Measurements from ENCODE around the gene TMEM185B.
A peak's percentile ranks its signal among the peaks of the same experiment; 100 is the strongest.

Gene TMEM185B

DNA sequence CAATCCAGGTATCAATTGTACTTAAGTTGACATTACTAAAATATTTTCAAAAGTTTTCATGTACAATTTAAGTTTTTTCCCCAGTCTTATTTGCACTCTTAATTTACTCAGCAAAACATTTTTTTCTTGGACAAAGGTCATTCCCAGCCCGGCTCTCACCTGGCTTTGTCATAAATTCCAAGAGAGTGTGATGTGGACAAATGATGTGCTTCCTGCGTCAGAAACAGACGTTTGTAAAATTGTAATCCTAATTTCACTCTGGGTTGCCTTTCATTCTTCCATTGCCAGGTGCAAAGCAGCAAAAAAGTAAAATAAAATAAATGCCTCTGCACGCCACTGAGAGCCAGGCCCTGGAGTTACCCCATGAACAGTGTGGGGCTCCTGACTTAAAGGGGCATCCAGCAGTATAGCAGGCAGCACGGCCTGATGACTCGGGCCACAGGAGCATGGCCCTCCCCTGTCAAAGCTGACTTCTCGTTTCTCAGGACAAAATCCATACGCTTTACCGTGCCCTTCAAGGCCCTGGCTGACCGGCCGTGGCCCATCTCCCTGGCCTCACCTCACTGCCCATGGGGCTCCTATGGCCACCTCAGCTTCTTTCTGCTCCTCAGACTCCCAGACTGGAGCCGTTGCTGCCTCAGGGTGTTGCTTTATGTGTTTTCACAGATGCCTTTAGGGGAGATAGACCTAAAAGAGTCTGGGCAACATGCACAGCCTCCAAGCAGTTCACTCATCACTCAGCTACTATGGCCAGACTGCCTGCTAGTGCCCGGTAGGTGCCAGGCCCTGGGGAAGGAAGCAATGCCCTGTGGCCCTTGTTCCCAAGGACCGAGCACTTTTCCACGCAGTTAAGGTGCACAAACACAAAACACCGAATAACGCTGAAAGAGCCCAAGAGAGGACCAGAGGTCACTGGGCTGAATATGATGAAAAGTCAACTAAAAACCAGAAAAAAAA is 7.6 kb upstream of the TMEM185B start:
- no peak for DNase-seq

DNA sequence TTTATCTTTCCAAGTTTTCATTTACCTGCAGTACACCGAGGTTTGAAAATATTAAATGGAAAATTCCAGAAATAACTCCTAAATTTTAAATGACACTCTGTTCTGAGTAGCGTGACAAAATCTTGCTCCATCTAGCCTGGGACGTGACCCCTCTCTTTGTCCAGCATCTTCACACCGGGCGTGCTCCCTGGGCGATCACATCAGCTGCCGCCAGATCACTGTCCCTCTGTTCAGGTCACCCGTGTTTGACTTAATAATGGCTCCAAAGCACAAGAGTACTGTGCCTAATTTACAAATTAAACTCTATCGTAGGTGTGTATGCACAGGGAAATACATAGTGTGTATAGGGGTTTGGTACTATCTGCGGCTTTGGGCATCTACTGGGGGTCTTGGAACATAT is 6.1 kb upstream of the TMEM185B start:
- DNase-seq: no peak

DNA sequence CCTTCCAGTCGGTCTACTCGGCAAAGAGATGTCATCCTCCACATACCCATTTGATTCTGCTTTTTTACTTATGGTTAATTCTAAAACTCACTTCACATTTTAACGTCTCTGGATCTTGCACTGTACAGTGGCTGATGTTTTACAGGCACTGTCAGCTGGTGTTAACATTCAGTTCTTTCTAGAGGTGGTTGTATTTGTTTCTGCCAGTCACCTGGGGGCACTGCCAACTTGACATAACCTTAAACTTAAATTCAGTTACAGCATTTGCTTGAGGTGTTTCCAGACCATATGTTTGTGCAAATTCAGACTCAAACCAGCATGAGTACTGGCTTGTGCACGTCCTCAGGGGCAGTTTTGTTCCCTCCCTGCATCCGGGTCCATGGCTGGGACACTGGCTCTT is 5.3 kb upstream of the TMEM185B start:
- DNase-seq: no peak

DNA sequence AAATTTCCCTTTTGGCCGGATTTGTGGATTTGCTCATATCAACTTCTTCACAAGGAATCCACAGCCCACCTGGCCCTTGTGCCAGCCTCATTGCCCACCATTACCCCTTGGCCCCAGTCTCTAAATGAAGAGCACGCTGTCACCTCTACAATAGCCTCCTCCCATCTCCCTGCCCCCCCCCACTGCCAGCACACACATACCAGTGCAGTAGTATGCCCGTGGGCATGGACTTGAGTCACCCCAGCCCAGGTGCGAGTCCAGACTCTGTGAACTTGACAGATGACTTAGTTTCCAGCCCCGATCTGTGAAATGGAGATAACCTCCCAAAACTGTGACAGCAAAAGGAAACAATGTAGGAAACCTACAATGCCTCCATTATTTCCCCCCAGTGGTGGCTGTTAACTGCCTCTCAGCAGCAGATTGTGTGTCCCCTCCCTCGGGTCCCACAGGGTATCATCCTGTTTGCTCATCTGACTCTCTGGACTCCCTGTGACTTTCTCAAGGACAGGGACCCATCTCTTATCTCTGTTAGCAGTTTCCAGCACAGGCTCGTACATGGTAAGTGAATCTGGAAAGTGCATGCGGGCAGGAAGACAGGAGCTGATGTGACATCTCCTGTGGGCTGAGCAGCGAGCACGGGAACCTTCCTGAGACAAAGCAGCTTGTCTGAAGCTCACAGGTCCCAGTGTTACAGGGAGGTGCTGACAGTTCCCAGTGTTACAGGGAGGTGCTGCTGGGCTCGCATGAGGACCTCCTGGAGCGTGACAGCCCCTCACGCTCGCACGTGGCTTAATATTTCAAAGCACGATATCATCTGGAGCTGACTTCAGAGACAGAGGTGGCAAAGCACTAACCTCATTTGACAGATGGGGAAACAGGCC is 4.2 kb upstream of the TMEM185B start:
- no peak for DNase-seq

DNA sequence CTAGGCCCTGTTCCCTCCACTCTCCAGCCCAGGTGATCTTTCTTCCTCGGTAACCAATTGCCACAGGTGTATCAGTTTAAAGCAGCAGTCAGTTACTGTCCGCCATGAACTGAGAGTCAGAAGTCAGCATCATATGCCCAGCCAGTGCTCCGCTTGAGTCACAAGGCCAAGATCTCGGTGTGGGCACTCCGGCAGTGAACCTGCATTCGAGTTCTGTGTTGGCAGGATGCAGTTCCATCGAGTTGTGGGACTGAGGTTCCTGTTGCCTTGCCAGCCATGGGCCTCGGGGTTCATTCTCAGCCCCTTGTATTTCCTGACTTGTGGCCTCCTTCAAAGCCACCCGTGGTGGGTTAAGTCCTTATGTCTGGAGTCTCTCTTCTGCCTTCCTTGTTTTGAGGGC is 3.1 kb upstream of the TMEM185B start:
- DNase-seq: no peak

DNA sequence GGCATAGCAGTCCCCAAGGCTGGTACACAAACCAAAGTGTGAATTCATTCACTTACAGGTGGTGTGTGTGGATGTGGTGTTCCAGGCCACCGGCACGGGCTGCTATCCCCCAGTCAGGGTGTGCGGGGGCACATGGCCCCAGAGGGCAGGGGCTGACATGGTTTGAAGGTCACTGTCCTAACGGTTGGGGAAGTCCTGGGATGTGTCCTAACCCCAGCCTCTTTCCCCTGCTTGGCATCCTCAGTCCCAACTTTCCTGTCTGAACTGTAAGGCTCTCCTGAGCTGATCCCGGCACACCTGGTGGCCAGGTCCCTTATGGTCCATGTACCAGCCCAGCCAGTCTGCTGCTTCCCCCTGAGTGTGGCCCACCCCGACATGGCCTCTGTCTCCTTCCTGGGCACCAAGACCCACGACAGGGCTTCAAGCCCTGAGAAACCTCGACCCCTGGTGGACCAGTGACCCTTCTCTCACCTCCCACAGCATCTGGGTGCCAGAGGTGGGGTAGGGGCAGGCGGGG is 2.4 kb upstream of the TMEM185B start:
- no peak for DNase-seq

DNA sequence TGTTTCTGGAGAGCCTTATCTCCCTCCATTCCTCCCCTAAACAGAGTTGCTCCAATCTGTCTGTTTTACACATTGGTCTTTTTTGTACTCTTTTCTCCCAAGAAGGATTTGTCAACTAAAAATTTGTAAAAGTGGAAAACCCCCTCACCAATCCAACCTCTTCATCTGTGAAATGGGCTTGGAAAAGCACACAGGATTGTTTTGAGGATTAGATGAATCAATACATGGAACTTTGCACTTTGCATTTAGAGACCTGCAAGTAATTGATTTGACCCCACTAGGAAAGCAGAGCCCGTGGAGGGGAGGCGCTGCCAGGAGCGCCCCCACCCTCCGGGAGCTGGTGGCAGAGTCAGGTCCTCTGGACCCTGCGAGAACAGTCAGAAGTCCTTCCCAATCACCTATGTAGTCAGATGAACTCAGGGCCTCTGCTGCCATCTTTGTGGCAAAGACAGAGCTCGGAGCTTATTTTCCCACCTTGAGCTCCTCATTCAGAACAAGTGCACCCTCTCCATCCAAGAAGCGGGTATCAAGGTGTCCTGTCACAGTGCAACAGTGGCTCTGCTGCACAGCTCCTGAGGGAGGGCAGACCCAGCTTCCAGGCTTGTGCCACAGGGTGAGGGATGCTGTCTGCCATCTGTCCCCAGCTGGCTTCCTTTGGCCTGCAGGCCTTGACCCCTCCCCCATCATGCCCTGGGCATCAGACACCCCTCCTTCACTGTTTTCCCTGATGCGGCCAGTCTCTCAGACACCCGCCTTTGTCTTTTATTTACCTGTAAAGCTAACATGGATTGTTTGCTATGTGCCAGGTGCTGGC is 1.7 kb upstream of the TMEM185B start:
- no peak for DNase-seq

DNA sequence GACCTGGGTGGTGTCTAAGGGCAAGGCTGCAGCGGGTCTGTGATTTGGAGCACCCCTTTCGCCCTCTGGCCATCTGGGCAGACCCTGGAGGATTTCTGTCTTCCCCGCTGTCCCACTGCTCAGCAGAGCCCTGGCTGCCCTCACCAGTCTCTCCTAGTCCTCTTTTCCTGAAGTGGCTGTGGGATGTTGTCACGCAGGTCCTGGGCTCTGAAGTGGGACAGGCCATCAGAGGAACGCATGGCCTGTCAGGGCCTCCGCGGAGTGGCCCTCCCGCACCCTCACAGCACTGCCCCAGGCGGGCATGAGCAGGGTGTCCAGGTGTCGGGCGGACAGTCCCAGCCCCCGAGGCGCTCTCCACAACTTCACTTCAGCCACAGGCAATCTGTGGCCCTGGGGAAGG is 1.1 kb upstream of the TMEM185B start:
- DNase-seq: no peak

DNA sequence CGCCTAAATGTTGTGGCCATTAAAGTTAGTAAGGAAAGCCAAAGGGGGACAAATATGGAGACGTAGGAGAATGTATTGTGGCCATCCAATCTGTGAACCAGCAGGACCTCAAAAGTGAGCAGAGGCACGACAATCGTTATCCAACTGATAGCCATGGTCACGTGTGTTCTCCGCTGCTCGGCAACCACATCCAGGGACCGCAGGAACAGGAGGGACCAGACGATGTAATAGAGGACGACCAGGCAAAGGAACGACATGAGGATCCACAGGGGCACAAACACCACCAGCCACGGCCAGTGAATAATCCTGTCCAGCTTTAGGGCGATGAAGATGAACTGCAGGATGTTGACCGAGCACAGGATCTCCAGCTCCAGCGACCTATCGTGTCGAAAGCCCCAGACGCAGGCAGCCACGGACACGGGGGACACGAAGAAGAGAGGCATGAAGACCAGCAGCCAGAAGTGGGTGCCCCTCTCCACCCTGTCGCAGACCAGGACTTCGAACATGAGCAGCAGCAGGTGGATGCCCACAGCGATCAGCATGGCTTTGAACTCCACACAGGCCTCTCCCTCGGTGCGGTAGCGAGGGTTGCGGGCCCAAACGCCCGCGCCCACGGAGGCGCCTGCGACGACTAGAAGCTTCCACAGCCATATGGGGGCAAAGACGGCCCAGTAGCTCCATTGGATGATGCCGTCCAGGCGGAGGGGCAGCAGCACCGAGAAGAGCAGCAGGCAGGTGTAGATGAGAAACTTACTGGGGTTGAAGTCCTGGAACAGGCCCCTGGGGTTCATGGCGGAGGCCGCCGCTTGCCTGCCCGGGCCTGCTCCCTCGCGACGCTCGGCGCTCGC is 790 bp downstream of the TMEM185B start:
- DNase-seq: no peak

DNA sequence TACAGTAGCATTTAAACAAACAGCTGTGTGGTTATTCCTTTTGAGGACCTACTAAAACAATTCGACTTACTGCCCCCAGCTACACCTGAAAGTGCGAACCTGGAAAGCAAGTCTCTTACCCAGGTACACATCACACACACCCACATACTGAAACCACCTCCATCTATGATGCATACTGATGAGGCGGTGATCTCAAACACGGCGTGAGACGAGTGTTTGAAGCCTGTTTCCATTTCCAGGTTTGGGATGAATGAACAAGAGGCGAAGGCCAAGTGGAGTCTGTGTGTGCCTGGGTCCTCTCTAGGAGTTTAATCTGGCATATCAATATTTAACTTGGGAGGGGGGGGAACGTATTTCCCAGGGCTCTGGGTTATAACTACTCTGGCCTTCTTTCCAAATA is 1.6 kb downstream of the TMEM185B start:
- DNase-seq: no peak

DNA sequence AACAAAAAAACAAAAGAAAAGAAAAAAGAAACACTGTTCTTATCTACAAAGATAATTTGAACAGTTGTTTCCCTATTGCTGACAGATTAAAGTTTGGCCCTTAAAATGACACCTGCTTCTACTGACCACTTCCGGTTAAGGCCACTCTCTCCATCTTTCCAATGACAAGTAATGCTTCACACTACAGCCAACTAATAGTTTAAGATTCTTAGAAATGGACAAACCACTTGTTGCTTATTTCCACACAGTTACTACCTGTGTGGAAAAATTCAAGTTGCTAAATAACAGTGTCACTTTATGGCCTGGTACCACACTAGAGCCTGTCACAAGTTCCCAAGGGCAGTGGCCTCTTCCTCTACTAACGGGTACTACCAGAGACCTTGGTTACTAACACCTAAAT is 2.4 kb downstream of the TMEM185B start:
- DNase-seq: no peak

DNA sequence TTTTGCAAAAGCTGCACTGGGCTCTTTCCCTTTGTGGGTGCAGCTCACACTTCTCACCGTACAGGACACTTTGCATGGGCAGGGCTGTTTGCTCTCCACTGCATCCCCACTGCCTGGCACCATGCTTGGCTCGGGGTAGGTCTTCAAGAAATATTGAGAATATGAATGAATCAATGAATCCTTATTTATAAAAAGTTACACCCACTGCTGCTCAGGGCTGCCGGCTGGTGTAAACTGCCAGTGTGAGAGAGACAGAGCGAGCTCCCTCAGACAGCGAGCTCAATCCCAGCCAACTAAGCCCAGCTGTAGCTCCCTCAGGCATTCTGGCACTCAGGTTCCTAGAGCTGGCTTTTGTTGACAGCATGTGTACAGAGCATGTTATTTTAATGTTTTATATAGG is 3.4 kb downstream of the TMEM185B start:
- peak in 1 of 2 donors; percentile 6 for DNase-seq

DNA sequence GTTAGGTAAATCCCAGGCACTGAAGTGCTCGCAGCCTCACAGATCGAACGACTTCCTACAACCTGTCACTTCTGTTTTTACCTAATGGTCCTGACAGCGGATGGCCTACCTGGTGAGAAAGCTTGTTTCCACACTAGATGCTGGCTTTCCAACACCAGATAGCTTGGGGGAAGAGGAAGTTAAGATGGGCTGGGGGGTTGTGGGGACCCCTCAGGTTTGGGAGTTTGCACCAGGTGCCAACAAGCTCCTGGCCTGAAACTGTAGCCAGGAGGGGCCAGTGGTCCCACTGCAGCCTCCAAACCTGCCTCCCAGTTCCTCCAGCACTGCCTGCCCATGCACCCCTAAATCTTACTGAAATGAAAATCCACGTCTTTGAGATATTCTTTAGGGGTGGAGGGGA is 3.9 kb downstream of the TMEM185B start:
- no peak for DNase-seq

DNA sequence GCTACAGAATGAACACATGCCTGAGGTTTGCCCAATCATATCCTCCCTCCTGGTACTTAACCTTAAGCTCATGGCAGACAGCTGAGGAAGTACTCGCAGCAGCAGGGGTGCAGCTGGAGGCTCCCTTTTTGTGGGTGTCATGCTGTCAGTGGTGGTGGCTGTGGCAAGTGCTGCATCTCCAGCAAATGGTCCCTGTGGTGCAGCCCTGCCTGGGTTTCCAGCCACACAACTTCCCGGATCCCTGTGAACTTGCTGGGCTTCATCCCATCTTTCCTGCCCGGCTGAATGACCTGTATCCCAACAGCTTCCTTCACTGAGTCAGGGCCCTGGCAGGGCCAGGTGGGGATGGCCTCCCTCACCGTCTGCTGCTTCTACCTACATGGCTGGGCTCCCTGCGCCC is 5.0 kb downstream of the TMEM185B start:
- DNase-seq: no peak

DNA sequence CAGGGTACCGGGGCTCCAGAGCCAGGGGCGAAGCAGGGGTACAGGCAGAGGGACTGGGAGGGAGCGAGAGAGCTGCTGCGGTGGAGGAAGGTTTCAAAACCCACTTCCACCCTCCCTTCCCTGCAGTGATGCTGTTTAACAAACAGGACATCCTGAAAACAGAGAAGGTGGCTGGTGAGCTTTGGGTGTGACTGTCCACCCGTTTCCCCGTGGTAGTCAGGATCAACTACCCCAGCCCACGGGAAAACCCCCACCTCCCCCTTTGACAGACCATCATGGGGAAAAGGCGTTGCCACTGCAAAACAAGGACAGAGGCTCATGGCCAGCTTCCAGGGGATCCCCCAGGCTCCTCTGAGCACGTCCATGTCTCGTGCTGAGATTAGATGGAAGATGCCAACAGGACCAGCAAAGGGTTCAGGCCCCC is 12.9 kb downstream of the TMEM185B start:
- DNase-seq: no peak

DNA sequence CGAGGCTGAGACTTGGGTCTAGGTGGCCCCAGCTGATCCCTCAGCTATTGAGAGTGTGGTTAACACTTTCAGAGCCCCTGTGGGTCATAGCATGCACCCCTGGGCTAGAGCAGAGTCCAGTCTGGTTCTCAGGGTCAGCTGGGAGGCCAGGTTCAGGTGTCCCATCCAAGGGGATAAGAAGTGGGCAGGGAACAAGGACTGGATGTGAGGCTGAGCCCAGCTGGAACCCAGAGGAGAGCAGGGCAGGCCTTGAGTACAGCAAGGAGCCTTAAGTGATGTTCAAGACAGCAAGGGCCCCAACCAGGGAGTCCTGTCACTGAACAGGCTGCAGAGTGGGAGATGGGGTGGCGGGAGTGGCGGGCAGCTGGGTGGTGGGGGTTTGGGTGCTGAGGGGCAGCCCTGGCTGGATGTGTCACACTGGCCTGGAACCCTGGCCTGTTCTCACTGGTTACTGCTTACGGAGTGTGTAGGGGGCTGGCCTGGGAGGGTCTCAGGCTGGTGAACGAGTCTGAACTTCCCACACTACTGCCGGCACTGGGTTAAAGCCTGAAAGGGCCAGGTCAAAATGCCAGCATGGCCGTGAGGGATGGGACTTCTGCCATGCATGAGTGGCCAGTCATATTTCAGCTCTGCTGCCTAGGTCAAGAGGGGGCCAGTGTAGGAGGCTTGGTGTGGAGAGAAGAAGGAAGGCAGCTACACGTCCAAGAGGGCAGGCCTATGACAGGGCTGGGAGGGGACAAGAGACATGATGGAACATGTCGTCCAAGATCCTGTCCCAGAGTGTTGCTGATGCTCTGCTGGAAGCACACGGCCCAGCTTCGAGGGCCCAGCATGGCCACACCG is 13.6 kb downstream of the TMEM185B start:
- DNase-seq: no peak

DNA sequence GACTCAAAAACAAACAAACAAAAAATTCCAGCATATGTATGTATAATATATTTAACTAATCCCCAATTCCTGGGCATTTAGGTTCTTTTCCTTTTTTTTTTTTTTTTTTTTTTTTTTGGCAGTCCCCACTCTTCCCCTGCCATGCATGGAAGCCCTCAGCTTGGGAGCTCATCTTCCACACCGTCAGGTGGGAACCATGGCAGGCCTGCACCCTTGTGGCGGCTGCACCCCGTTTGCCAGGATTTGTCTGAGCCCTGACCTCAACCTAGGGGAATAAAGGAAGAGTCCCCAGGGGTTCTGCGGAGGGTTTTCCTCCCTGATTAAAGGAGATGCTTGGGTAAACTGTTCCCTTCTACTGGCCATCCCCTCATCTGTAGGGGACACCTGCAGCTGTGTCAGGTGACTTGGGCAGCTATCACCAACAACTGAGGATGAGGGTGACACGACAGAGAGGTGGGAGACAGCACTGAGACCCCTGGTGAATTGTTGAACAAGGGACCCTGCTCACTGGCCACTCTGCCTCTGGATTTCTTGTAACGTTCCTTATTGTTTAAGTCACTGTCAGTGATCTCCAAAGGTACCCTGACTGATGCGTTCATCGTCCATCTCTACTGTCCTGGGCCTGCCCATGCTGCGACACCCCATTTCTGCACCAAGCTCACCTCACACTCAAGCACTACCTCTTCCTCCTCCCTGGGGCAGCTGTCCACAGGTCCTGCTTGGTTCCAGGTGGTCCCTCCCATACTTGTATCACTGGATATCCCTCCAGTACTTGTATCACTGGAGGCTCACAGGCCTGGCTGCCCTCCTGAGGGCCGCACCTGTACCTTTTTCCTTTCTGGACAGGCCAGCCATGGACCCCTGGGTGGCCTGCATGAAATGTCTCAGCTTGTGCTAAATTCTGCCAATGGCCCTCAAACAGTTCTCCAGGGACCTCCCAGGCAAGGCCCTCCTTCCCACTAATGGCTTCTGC is 14.5 kb downstream of the TMEM185B start:
- no peak for DNase-seq

DNA sequence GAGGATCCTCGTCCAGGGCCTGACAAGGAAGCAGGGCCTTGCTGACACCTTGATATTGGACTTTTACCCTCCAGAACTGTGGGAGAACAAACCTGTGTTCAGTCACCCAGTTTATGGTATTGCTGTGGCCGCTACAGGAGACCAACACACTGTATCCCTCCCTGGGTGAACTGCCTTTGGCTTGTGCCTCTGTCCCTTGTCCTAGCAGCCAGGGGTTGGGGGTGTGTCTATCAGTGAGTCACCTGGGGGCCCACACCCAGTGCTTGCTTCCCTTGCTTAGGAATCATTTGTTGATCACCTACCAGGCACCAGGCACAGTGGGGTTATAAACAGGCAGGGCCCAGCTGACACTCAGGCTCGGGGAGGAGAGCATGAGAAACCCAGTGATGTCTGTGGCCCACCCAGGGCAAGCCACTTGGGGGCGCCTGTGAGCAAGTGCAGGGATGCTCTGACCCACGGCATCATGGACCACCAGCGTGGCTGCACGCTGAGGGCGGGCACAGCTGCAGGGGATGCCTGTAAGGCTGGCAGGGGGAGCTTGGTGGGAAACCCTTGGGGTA is 17.1 kb downstream of the TMEM185B start:
- no peak for DNase-seq

All from hippocampal formation (tissue), 2 donors.